B cell (primary cell): ENCODE data around the gene CASP8AP2. TPM values are rescaled to one million over a fixed set of nuclear protein-coding genes. Genes with fewer than 3 reads are reported as not detected.

ENCODE experiments used
- ATAC-seq: fragments of 200-7000 bp; cut with Tn5 transposase; one replicate; pipeline ENCODE4 v1.10.0; 2021; ENCODE audit warnings: low read depth, mild to moderate bottlenecking, moderate number of reproducible peaks, moderate library complexity
- CTCF ChIA-PET: fragments of 350-600 bp; sonication (Branson Sonifier 250); formaldehyde crosslinking; loops from one replicate; lab custom pipeline; 2021; ENCODE audit warnings: antibody characterized with exemption, inconsistent platforms; lab: Charles Lee
- POLR2A ChIA-PET: fragments of 350-600 bp; sonication (Branson Sonifier 250); formaldehyde crosslinking; loops from one replicate; lab custom pipeline; 2021; ENCODE audit warnings: antibody characterized with exemption; lab: Charles Lee
- DNase-seq: peaks from one replicate; pipeline ENCODE4 v3.0.0; 2013
- H2AFZ ChIP-seq: 2 replicates; pipeline ENCODE4 v1.6.1; 2012; ENCODE audit warnings: mild to moderate bottlenecking, low read depth, low read length; ENCODE audit not compliant: insufficient read depth, poor library complexity, severe bottlenecking
- H3K27ac ChIP-seq, 2 donors: 1 replicate in 1 of 2; 2 replicates in 1 of 2; pipeline ENCODE4 v1.5.1; 2012 to 2013; ENCODE audit warnings: low read length in 2 of 2, mild to moderate bottlenecking in 2 of 2, moderate library complexity in 1 of 2
- H3K27me3 ChIP-seq, 4 experiments: fragments of 200-600 bp in 1 of 4; sonication (generic) in 1 of 4; replicated peaks in 1 of 4; 1 replicate in 2 of 4; 2 replicates in 2 of 4; pipeline versions ENCODE4 v1.6.1 to v1.7.0; 2013 to 2016; ENCODE audit warnings: low read length in 3 of 4, mild to moderate bottlenecking in 2 of 4, mixed read lengths in 1 of 4, moderate library complexity in 1 of 4; ENCODE audit not compliant: insufficient read depth in 4 of 4, control insufficient read depth in 3 of 4; ENCODE audit errors: control extremely low read depth in 1 of 4
- H3K36me3 ChIP-seq, 2 experiments: replicated peaks in 1 of 2; 1 replicate in 1 of 2; 2 replicates in 1 of 2; pipeline versions ENCODE4 v1.6.1 to v1.7.1; 2013; ENCODE audit warnings: low read length in 1 of 2; ENCODE audit not compliant: insufficient read depth in 2 of 2, control insufficient read depth in 1 of 2; ENCODE audit errors: control extremely low read depth in 1 of 2, extremely low read depth in 1 of 2
- H3K4me1 ChIP-seq, 2 donors: fragments of 200-600 bp in 1 of 2; sonication (generic) in 1 of 2; 1 replicate in 1 of 2; 2 replicates in 1 of 2; pipeline versions ENCODE4 v1.5.1 to v1.6.1; 2013 to 2017; ENCODE audit warnings: low read length in 2 of 2; ENCODE audit not compliant: control insufficient read depth in 2 of 2, insufficient read depth in 2 of 2
- H3K4me2 ChIP-seq: replicated peaks from 2 replicates; pipeline ENCODE3; 2012; ENCODE audit warnings: mild to moderate bottlenecking, low read depth, low read length; ENCODE audit not compliant: poor library complexity, severe bottlenecking
- H3K4me3 ChIP-seq, 5 experiments: fragments of 200-600 bp in 1 of 5; sonication (generic) in 1 of 5; 1 replicate in 3 of 5; 2 replicates in 2 of 5; pipeline versions ENCODE4 v1.5.1 to v1.7.0; 2011 to 2016; ENCODE audit warnings: low read length in 4 of 5, mild to moderate bottlenecking in 4 of 5, low read depth in 2 of 5, control low read depth in 1 of 5, moderate library complexity in 1 of 5; ENCODE audit not compliant: insufficient read depth in 1 of 5; ENCODE audit errors: control extremely low read depth in 1 of 5, extremely low read depth in 1 of 5
- H3K79me2 ChIP-seq: fragments of 200-600 bp; sonication (generic); one replicate; pipeline ENCODE4 v1.6.0; 2016; ENCODE audit warnings: low read length; ENCODE audit not compliant: control insufficient read depth, insufficient read depth
- H3K9ac ChIP-seq: fragments of 200-600 bp; sonication (generic); 2 replicates; pipeline ENCODE4 v1.6.1; 2017; ENCODE audit warnings: mild to moderate bottlenecking, low read length, moderate library complexity
- H3K9me3 ChIP-seq, 3 donors: one replicate each; pipeline versions ENCODE4 v1.6.1 to v1.7.1; 2013; ENCODE audit warnings: low read length in 2 of 3; ENCODE audit not compliant: control insufficient read depth in 2 of 3, insufficient read depth in 1 of 3; ENCODE audit errors: control extremely low read depth in 1 of 3
- H4K20me1 ChIP-seq: 2 replicates; pipeline ENCODE4 v1.6.0; 2012; ENCODE audit warnings: mild to moderate bottlenecking, low read length; ENCODE audit not compliant: insufficient read depth, control insufficient read depth, poor library complexity, severe bottlenecking
- H3K27ac Mint-ChIP-seq: one replicate; pipeline ENCODE4 v1.8.0; 2021; ENCODE audit warnings: mixed read lengths
- H3K27me3 Mint-ChIP-seq: one replicate; pipeline ENCODE4 v1.8.0; 2021; ENCODE audit warnings: mixed read lengths
- H3K4me1 Mint-ChIP-seq: one replicate; pipeline ENCODE4 v1.8.0; 2021; ENCODE audit warnings: mixed read lengths
- H3K4me3 Mint-ChIP-seq: one replicate; pipeline ENCODE4 v1.8.0; 2021; ENCODE audit warnings: mixed read lengths
- H3K9me3 Mint-ChIP-seq: one replicate; pipeline ENCODE4 v1.8.0; 2022; ENCODE audit warnings: mixed read lengths; ENCODE audit not compliant: insufficient read depth
- EZH2 ChIP-seq: IDR thresholded peaks from 2 replicates; pipeline ENCODE4 v1.6.1; 2012; ENCODE audit warnings: borderline replicate concordance, low read depth, mild to moderate bottlenecking, moderate library complexity, low read length; ENCODE audit not compliant: insufficient read depth, poor library complexity, severe bottlenecking
- WGBS: methylation state at CpG from one replicate; pipeline ENCODE4 v1.1.5; 2013; ENCODE audit warnings: missing lambda C conversion rate; ENCODE audit not compliant: insufficient coverage; 5-methylcytosine and 5-hydroxymethylcytosine counted together
- intact Hi-C: fragments of 100-400 bp; cut with micrococcal nuclease; formaldehyde crosslinking; loops from one replicate; pipeline ENCODE4 v1.10.0; 2022
- polyA plus RNA-seq: library from polyadenylated mRNA; depleted of rRNA; stranded (reverse); fragments of >200 nt; gene quantifications from 2 replicates; pipeline ENCODE4 v1.2.3, GENCODE V29; 2012
- small RNA-seq: library from RNA; depleted of rRNA; stranded (forward); fragments of <200 nt; gene quantifications from one replicate; pipeline ENCODE3, GENCODE V24; 2012; ENCODE audit warnings: low replicate concordance, low read depth; ENCODE audit not compliant: insufficient read length
- total RNA-seq, 2 donors: library from RNA; stranded (reverse); fragments of 120-200 nt in 1 of 2; gene quantifications; 1 replicate in 1 of 2; 2 replicates in 1 of 2; pipeline versions ENCODE4 v1.2.3 to v1.2.4, GENCODE V29; 2013 to 2022
- TF ChIP-seq, protein P1 (sequence below): fragments of 200-600 bp; IDR thresholded peaks from one replicate; pipeline ENCODE4 v1.8.0; 2022; ENCODE audit warnings: antibody characterized with exemption, mild to moderate bottlenecking

The CASP8AP2 gene
- total and polyA plus RNA-seq, 2 donors (not counting 1 experiment from before 2014, with no cell fraction given): 5.9 to 30.6 TPM

DNA sequence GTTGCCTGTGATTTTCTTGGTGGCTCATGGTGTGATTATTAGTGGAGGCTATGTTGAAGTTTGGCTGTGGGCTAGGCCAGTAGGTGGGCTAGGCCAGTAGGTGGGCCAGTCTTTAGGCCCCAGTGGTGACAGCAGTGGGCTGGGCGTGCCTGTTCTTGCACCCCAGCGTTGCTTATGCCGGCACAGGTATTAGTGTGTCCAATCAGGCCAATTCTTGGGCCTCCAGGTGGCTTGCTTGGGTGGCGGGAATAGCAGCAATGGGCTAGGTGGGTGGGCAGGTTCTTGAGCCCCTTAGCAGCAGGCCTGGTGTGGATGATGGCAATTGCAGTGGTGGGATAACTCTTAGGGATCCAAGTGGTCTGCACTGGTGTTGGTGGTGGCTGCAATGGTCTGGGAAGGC, 87.5 kb downstream of the CASP8AP2 start:
- no peaks in the 10 kb centered on the region for H3K27me3 ChIP-seq
- DNase-seq (no peak), ATAC-seq (no peak)
- H3K79me2 ChIP-seq: no peaks in the 10 kb centered on the region
- H3K36me3 ChIP-seq: no peaks in the 10 kb centered on the region
- TF ChIP-seq, protein P1, sequence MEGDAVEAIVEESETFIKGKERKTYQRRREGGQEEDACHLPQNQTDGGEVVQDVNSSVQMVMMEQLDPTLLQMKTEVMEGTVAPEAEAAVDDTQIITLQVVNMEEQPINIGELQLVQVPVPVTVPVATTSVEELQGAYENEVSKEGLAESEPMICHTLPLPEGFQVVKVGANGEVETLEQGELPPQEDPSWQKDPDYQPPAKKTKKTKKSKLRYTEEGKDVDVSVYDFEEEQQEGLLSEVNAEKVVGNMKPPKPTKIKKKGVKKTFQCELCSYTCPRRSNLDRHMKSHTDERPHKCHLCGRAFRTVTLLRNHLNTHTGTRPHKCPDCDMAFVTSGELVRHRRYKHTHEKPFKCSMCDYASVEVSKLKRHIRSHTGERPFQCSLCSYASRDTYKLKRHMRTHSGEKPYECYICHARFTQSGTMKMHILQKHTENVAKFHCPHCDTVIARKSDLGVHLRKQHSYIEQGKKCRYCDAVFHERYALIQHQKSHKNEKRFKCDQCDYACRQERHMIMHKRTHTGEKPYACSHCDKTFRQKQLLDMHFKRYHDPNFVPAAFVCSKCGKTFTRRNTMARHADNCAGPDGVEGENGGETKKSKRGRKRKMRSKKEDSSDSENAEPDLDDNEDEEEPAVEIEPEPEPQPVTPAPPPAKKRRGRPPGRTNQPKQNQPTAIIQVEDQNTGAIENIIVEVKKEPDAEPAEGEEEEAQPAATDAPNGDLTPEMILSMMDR: no peak
- no peak for TF ChIP-seq EZH2
- peaks cover 2% of the 10 kb centered on the region for H3K4me1 Mint-ChIP-seq
- peaks cover 13% of the 10 kb centered on the region for H3K27me3 Mint-ChIP-seq
- H3K27ac Mint-ChIP-seq: no peak overlapping the region
- H3K4me3 Mint-ChIP-seq: no peak overlapping the region
- H4K20me1 ChIP-seq: no peaks in the 10 kb centered on the region
- whole genome bisulfite sequencing: 97% methylated on average over 4 of the region's 4 CpGs
- H3K4me3 ChIP-seq: no peak overlapping the region
- peaks cover 3 to 19% (median 16%) of the 10 kb centered on the region in 3 donors for H3K9me3 ChIP-seq
- H3K9ac ChIP-seq: no peak overlapping the region
- peaks cover 14% of the 10 kb centered on the region for H3K9me3 Mint-ChIP-seq
- intact Hi-C loops: no loop called here
- H3K4me2 ChIP-seq: no peak overlapping the region
- ChIA-PET POLR2A (no interaction called here), CTCF (no interaction called here)
- H2AFZ ChIP-seq: no peak overlapping the region
- no peak overlapping the region for H3K27ac ChIP-seq
- no peaks in the 10 kb centered on the region for H3K4me1 ChIP-seq

DNA sequence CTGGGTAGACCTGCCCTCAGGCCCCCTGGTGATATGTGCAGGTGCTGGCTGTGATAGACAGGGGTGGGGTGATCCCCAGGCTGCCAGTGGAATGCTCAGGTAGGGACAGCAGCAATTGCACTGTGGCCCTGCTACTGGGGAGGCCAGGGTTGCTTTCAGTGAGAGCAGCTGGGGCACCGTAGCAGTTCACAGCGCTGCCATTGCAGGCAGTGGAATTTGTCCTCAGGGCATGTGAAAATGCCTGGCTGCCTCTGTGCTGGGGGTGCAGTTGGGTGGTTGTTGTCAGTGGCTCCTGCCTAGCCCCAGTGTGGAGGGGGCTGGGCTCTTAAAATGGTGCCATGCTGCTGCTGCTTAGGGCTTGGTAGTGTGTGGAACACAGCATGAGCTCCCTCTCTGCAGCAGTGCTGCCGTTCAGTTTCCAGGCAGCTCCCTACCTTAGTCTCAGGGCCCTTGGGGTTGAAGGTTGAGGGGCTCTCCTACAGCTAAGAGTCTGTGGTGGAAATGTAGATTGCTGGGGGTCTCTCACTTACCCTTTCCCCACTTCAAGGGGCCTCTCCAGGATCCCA, 88.2 kb downstream of the CASP8AP2 start:
- Histone ChIP-seq H3K4me1 (no peaks in the 10 kb centered on the region), H2AFZ (no peak overlapping the region), H3K4me3 (no peak overlapping the region), H3K4me2 (no peak overlapping the region), H4K20me1 (no peaks in the 10 kb centered on the region), H3K9me3 (peaks cover 3 to 19% (median 16%) of the 10 kb centered on the region in 3 donors), H3K27me3 (no peaks in the 10 kb centered on the region), H3K36me3 (no peaks in the 10 kb centered on the region), H3K27ac (no peak overlapping the region), H3K79me2 (no peaks in the 10 kb centered on the region), H3K9ac (no peak overlapping the region)
- Mint-ChIP-seq H3K4me1 (peaks cover 2% of the 10 kb centered on the region), H3K9me3 (peaks cover 14% of the 10 kb centered on the region), H3K27me3 (peaks cover 10% of the 10 kb centered on the region), H3K27ac (no peak overlapping the region), H3K4me3 (no peak overlapping the region)
- no peak for DNase-seq
- intact Hi-C loops: no loop called here
- ChIA-PET POLR2A (no interaction called here), CTCF (no interaction called here)
- WGBS: 95% methylated on average over 2 of the region's 3 CpGs
- TF ChIP-seq, protein P1: no peak
- no peak for TF ChIP-seq EZH2
- ATAC-seq: no peak

Small RNA genes within 50 kb of the gene (small RNA-seq; reads per million reads assigned to genes)
- not detected for gene DNAJC19P6
- not detected for gene RF00019

Other genes with a start within 250 kb of the CASP8AP2 start
- gene LYRM2, start 191.1 kb upstream of the CASP8AP2 start, total RNA-seq: 31.4 and 33.7 TPM in 2 replicates
- 17.6 and 21.3 TPM in 2 replicates for gene LYRM2, start 191.1 kb upstream of the CASP8AP2 start, polyA plus RNA-seq
- gene MDN1, start 10.1 kb upstream of the CASP8AP2 start, total RNA-seq: 59.5 and 66.6 TPM in 2 replicates
- gene MDN1, start 10.1 kb upstream of the CASP8AP2 start, polyA plus RNA-seq: 15.8 and 16.5 TPM in 2 replicates
- not detected in 2 replicates for gene GJA10, start 64.6 kb downstream of the CASP8AP2 start, total RNA-seq
- not detected in 2 replicates for gene GJA10, start 64.6 kb downstream of the CASP8AP2 start, polyA plus RNA-seq